PC-3 (cell line): ENCODE results near the gene SLC26A11. TPM values are rescaled to one million over a fixed set of nuclear protein-coding genes. Genes with fewer than 3 reads are reported as not detected.

Source experiments
- ATAC-seq: fragments of 200-7000 bp; cut with Tn5 transposase; 2 replicates; pipeline ENCODE4 v1.9.1; 2020; ENCODE audit warnings: mild to moderate bottlenecking, moderate library complexity
- BruUV-seq: library from RNA; stranded (reverse); fragments of 400-500 nt; replicated peaks from 2 replicates; lab custom pipeline; 2021; lab: Mats Ljungman, UMichigan
- CTCF ChIA-PET: fragments of 300-600 bp; sonication (Branson Sonifier 250); formaldehyde crosslinking; loops from one replicate; lab custom pipeline; 2022; ENCODE audit warnings: antibody characterized with exemption; lab: Charles Lee
- POLR2A ChIA-PET: fragments of 300-600 bp; sonication (Branson Sonifier 250); formaldehyde crosslinking; loops from one replicate; lab custom pipeline; 2022; ENCODE audit warnings: antibody characterized with exemption; ENCODE audit not compliant: unreplicated experiment; lab: Charles Lee
- DNase-seq: peaks from one replicate; pipeline ENCODE4 v3.0.0-alpha.2; 2015
- H2AFZ ChIP-seq: fragments of 300-600 bp; sonication (generic); 2 replicates; pipeline ENCODE4 v1.6.0; 2016; ENCODE audit warnings: antibody characterized with exemption, low read length
- H3F3A ChIP-seq: fragments of 300-600 bp; sonication (generic); one replicate; pipeline ENCODE4 v1.6.0; 2017; ENCODE audit warnings: antibody characterized with exemption, low read length, control low read depth, mild to moderate bottlenecking; ENCODE audit not compliant: unreplicated experiment
- H3K27ac ChIP-seq: fragments of 300-600 bp; sonication (generic); 2 replicates; pipeline ENCODE4 v1.5.1; 2016; ENCODE audit warnings: mild to moderate bottlenecking, low read length
- H3K27me3 ChIP-seq: fragments of 300-600 bp; sonication (generic); 2 replicates; pipeline ENCODE4 v1.6.1; 2016; ENCODE audit warnings: low read length, mixed read lengths
- H3K36me3 ChIP-seq: fragments of 300-600 bp; sonication (generic); 2 replicates; pipeline ENCODE4 v1.6.1; 2016; ENCODE audit warnings: low read depth, mixed run types, low read length, mixed read lengths
- H3K4me1 ChIP-seq: fragments of 300-600 bp; sonication (generic); 2 replicates; pipeline ENCODE4 v1.5.1; 2016; ENCODE audit warnings: low read length; ENCODE audit not compliant: insufficient read depth
- H3K4me2 ChIP-seq: fragments of 300-600 bp; sonication (generic); 2 replicates; pipeline ENCODE4 v1.6.0; 2016; ENCODE audit warnings: low read length
- H3K4me3 ChIP-seq: fragments of 300-600 bp; sonication (generic); 2 replicates; pipeline ENCODE4 v1.5.1; 2016; ENCODE audit warnings: mild to moderate bottlenecking, low read length, mixed read lengths
- H3K79me2 ChIP-seq: fragments of 300-600 bp; sonication (generic); 2 replicates; pipeline ENCODE4 v1.6.1; 2017; ENCODE audit warnings: low read length, mixed read lengths
- H3K9ac ChIP-seq: fragments of 300-600 bp; sonication (generic); 2 replicates; pipeline ENCODE4 v1.6.0; 2016; ENCODE audit warnings: mild to moderate bottlenecking, low read length
- H3K9me2 ChIP-seq: fragments of 300-600 bp; sonication (generic); replicated peaks from 2 replicates; pipeline ENCODE4 v1.6.1; 2016; ENCODE audit warnings: mixed run types, low read length, mixed read lengths
- H3K9me3 ChIP-seq: fragments of 300-600 bp; sonication (generic); 2 replicates; pipeline ENCODE4 v1.6.1; 2016; ENCODE audit warnings: low read length, mixed read lengths
- H4K20me1 ChIP-seq: fragments of 300-600 bp; sonication (generic); 2 replicates; pipeline ENCODE4 v1.6.1; 2016; ENCODE audit warnings: low read length, mixed read lengths
- CTCF ChIP-seq: fragments of 300-600 bp; sonication (generic); conservative IDR thresholded peaks from 2 replicates; pipeline ENCODE4 v1.5.1; 2017; ENCODE audit warnings: antibody characterized with exemption, low read depth, mild to moderate bottlenecking, low read length
- EZH2 ChIP-seq: fragments of 300-600 bp; sonication (generic); IDR thresholded peaks from one replicate; pipeline ENCODE4 v1.6.1; 2017; ENCODE audit warnings: antibody characterized with exemption, mild to moderate bottlenecking, low read length; ENCODE audit not compliant: unreplicated experiment
- EZH2phosphoT487 ChIP-seq: fragments of 300-600 bp; sonication (generic); IDR thresholded peaks from 2 replicates; pipeline ENCODE4 v1.6.1; 2018; ENCODE audit warnings: mild to moderate bottlenecking, antibody characterized with exemption, low read length, borderline replicate concordance
- intact Hi-C: fragments of 100-400 bp; cut with micrococcal nuclease; formaldehyde crosslinking; loops from 2 replicates; pipeline ENCODE4 v1.9.0; 2023
- total RNA-seq: library from RNA; depleted of rRNA; stranded (reverse); fragments of >200 nt; gene quantifications from 2 replicates; pipeline ENCODE4 v1.2.3, GENCODE V29; 2014

Gene SLC26A11
- total RNA-seq, 1 experiment from 2014 or later, result 18.4 TPM

GRCh38 chr17:80262775-80263244, 42.6 kb downstream of the SLC26A11 start:
- Histone ChIP-seq H3K4me3 (no peak overlapping the region), H3K27me3 (no peaks in the 10 kb centered on the region), H3K27ac (no peak overlapping the region), H3K9ac (no peak overlapping the region), H3F3A (peaks cover 4% of the 10 kb centered on the region), H3K9me3 (no peaks in the 10 kb centered on the region), H3K36me3 (peaks cover 11% of the 10 kb centered on the region), H2AFZ (no peak overlapping the region), H3K79me2 (peaks cover 26% of the 10 kb centered on the region), H3K9me2 (no peaks in the 10 kb centered on the region), H3K4me1 (peaks cover 25% of the 10 kb centered on the region), H4K20me1 (no peaks in the 10 kb centered on the region), H3K4me2 (peak overlapping the region; percentile 100; the same call in 1 of the 2 replicates)
- intact Hi-C loops, result no loop called here
- POLR2A ChIA-PET, result no interaction called here
- DNase-seq (no peak), ATAC-seq (no peak)
- CTCF ChIA-PET, result no interaction called here
- TF ChIP-seq EZH2 (no peak), CTCF (no peak), EZH2phosphoT487 (no peak)
- BruUV-seq, result no TSS peak

DNA sequence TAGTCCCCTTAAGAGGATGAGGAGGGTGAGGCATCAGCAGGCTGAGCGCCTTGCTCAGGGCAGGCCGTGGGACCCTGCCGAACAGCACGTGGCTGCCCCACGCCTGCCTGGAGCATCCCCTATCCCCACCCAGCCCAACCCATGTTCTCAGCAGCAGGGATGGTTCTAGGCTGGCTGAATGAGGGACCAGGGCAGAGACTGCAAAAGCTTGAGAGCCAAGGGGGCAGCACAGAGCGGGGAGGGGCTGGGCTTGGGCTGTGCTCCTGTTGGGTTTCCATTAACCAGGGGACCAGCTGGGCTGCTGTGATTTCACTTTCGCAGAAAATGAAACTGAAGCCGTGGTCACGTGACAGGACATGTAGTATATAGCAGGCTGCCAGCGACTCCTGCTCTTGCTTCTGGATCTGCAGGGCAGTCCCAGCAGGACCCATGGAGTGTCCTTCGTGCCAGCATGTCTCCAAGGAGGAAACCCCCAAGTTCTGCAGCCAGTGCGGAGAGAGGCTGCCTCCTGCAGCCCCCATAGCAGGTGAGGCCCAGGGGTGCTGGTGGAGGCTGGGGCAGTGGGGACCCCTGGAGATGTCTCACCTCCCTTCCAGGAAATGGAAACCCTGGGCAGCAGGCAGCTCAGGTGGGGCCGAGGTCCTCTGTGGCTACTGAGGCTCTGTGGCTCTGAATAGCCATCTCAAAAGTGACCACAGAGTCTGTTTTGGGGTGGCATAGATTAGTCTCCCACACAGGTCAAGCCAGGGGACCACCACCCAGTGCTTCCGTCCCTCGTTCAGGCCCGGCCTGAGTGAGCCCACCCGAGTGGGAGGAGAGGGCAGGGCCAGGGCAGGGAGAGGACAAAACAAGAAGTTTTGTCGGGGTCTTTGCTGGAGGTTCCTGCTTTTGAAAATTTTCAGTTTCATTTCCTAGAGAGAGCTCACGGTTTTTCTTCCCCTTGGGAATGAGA, 43.3 kb downstream of the SLC26A11 start:
- Histone ChIP-seq H3K27ac (no peak overlapping the region), H3K9me3 (no peaks in the 10 kb centered on the region), H3K9ac (no peak overlapping the region), H3K27me3 (no peaks in the 10 kb centered on the region), H3K4me2 (no peak overlapping the region), H2AFZ (no peak overlapping the region), H3K9me2 (no peaks in the 10 kb centered on the region), H3F3A (peaks cover 4% of the 10 kb centered on the region), H4K20me1 (no peaks in the 10 kb centered on the region), H3K79me2 (peaks cover 26% of the 10 kb centered on the region), H3K36me3 (peaks cover 13% of the 10 kb centered on the region), H3K4me1 (peaks cover 25% of the 10 kb centered on the region), H3K4me3 (no peak overlapping the region)
- intact Hi-C loops, result no loop called here
- BruUV-seq, result no TSS peak
- POLR2A ChIA-PET, result no interaction called here
- CTCF ChIA-PET, result no interaction called here
- DNase-seq (no peak), ATAC-seq (no peak)
- TF ChIP-seq CTCF (no peak), EZH2phosphoT487 (no peak), EZH2 (no peak)
